Epidermal melanocyte (primary cell): Measurements from ENCODE around the gene FBXO4.
"Not testable (repeated sequence)": the region's sequence is repeated elsewhere in the genome, so short reads cannot be mapped to it uniquely, and the experiment has no call there.

ENCODE experiments used
- DNase-seq: peaks from one replicate; pipeline ENCODE4 v3.0.0; 2011; ENCODE audit warnings: low spot score; ENCODE audit not compliant: insufficient read length

Gene FBXO4

GRCh38 chr5:41980870-41981269 is 55.8 kb downstream of the FBXO4 start:
- DNase-seq = no peak

- DNase-seq = not testable (repeated sequence)
These were observed 57.8 kb downstream of the FBXO4 start for GRCh38 chr5:41982858-41983257.

GRCh38 chr5:41983284-41983683 is 58.2 kb downstream of the FBXO4 start:
- DNase-seq = no peak

GRCh38 chr5:41985945-41986695 is 61.0 kb downstream of the FBXO4 start:
- DNase-seq = no peak
